Renal cortex interstitium (tissue), 11 donors: Measurements from ENCODE around the gene RPL36. TPM values are rescaled to one million over a fixed set of nuclear protein-coding genes. Genes with fewer than 3 reads are reported as not detected.
"Not testable (repeated sequence)": the region's sequence is repeated elsewhere in the genome, so short reads cannot be mapped to it uniquely, and the experiment has no call there.

ENCODE experiments used
- DNase-seq, 11 donors: peaks; one replicate each; pipeline ENCODE4 v3.0.0-alpha.2; 2013; ENCODE audit warnings: low read depth in 9 of 11, low spot score in 4 of 11; ENCODE audit errors: extremely low read depth in 1 of 11
- polyA plus RNA-seq, 3 donors: library from polyadenylated mRNA; unstranded; fragments of 120-200 nt; gene quantifications; one replicate each; pipeline ENCODE4 v1.2.1, GENCODE V29; 2013; ENCODE audit not compliant: insufficient read length in 3 of 3

Gene RPL36
- polyA plus RNA-seq, 3 donors, result 596 to 1,019 (median 781) TPM

GRCh38 chr19:5695649-5696195, 5.6 kb downstream of the RPL36 start:
- DNase-seq, result no peak

- no peak for DNase-seq
These were observed 6.3 kb downstream of the RPL36 start for GRCh38 chr19:5696196-5697021.

GRCh38 chr19:5697022-5697889, 7.2 kb downstream of the RPL36 start:
- no peak for DNase-seq

- DNase-seq, result no peak
These were observed 8.0 kb downstream of the RPL36 start for GRCh38 chr19:5697890-5698634.

- no peak for DNase-seq
These were observed 8.7 kb downstream of the RPL36 start for GRCh38 chr19:5698635-5699422.

- DNase-seq, result no peak
These were observed 10.5 kb downstream of the RPL36 start for GRCh38 chr19:5700455-5701092.

GRCh38 chr19:5702053-5702410, 11.9 kb downstream of the RPL36 start:
- DNase-seq, result not testable (repeated sequence)

GRCh38 chr19:5703819-5704818, 14.0 kb downstream of the RPL36 start:
- no peak for DNase-seq

GRCh38 chr19:5705552-5705951, 15.5 kb downstream of the RPL36 start:
- no peak for DNase-seq

- DNase-seq, result no peak
These were observed 16.9 kb downstream of the RPL36 start for GRCh38 chr19:5706876-5707573.

GRCh38 chr19:5707576-5708575, 17.8 kb downstream of the RPL36 start:
- DNase-seq, result no peak

GRCh38 chr19:5711025-5711424, 20.9 kb downstream of the RPL36 start:
- no peak for DNase-seq

GRCh38 chr19:5711713-5712161, 21.6 kb downstream of the RPL36 start:
- DNase-seq, result no peak

GRCh38 chr19:5713228-5713627, 23.1 kb downstream of the RPL36 start:
- no peak for DNase-seq

- DNase-seq, result no peak
These were observed 24.7 kb downstream of the RPL36 start for GRCh38 chr19:5714816-5715215.
